GM21786 (cell line): Measurements from ENCODE around the gene ANXA8.
"Not testable (repeated sequence)": the region's sequence is repeated elsewhere in the genome, so short reads cannot be mapped to it uniquely, and the experiment has no call there.

ENCODE experiments used
- ATAC-seq: cut with Tn5 transposase; IDR thresholded peaks from one replicate; pipeline ENCODE4 v1.9.1; 2021; ENCODE audit not compliant: unreplicated experiment

Gene ANXA8, protein sequence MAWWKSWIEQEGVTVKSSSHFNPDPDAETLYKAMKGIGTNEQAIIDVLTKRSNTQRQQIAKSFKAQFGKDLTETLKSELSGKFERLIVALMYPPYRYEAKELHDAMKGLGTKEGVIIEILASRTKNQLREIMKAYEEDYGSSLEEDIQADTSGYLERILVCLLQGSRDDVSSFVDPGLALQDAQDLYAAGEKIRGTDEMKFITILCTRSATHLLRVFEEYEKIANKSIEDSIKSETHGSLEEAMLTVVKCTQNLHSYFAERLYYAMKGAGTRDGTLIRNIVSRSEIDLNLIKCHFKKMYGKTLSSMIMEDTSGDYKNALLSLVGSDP

DNA sequence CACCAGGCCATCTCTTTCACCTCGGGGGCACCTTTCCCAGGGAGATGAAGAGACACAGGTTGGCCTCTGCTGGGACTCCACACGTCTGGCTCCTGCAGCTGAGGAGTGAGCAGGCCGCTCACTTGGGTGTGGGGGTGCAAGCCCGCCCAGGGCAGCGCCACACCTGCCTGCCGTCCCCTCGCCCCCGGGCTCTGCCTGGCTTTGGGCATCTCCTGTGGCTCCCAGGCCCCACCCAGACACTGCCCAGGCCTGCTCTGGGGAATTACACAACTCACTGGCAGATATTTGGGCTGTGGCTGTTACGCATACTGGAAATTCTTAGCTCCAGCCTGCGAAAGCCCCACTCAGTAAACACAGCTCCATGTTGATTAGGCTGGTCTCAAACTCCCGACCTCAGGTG, at the start of gene ANXA8:
Gene ANXA8 (minus strand): TSS at position 193 of the 400 bp plus-strand sequence. CDS start 182 bp downstream, at position 11.
- ATAC-seq: not testable (repeated sequence)

DNA sequence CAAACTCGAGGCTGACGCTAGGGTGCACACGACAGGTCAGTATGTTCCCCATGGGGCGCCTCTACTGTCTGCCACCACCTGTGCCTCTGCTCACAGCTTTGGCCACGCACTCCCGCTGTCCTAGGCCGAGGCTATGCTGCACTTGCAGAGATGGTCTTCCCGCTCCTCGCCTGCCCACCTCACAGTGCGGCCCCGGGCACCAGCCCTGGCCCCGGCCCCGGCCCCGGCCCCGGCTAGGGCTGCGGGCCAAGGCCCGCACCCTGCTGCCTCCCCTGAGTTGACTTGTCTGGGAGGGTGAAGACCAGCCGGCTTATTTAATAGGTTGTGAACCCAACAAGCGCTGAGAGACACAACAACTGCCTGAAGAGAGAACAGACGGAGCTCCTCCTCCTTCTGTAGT, 39.6 kb upstream of the ANXA8 start, which contains the start of gene AGAP9:
Gene AGAP9 (minus strand): TSS at position 164 of the 400 bp plus-strand sequence. CDS start 112 bp downstream, at position 52.
- ATAC-seq: not testable (repeated sequence)

DNA sequence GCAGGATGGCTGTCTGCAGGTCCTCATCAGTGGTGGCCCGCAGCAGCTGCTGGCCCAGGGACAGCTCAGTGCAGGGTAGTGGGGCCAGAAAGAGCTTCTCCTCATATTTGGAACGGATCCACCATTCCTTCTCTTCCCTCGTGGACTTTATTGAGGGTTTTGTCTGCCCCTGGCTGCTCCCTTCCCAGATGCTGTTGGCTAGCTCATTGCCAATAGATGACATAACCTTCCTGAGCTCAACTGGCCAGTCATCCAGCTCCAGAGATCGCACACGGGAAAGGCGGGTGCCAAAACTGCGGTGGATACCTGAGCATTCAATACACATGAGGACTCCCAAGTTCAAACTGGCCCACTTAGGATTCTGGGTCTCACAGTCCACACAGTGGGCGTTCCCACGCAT, 18.4 kb upstream of the ANXA8 start:
- not testable (repeated sequence) for ATAC-seq

DNA sequence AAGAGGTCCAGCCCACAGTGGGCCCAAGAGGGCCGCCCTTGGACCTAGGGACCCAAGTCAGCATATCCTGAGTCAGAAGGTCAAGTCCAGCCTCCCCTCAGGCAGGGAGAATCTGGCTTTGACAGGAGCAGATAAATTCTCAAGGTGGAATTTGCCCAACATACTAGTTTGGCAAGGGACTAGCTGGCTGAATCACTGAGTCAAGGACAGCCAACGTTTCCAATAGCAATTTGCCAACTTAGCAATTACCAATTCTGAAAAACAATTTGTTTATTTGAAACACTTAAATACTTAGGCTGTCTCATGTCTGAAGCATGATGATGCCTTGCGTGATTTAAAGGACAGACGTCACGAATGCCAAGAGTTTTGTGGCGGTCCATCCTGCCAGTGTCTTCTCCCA, 10.3 kb upstream of the ANXA8 start:
- ATAC-seq: not testable (repeated sequence)

DNA sequence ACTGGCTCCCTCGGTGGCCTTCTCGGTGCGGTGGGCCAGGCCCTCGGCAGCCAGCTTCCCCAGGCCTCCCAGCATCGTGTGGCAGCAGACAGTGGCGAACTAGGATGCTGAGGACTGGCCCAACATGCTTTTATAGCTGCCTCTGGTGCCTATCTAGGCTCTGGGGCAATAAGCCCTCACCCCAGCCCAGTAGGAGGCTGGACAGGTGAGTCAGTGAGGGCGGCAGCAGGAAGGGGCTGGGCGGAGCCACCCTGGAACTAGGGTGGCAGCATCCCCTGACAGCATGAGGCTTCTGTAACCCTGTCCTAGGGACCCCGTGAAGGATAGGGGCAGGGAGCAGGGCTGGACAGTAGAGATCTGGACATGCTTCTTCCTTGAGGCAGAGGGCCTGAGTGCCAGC, 7.7 kb upstream of the ANXA8 start, which contains the start of gene FAM25G:
Gene FAM25G (minus strand): TSS at position 101 of the 400 bp plus-strand sequence. CDS start 26 bp downstream, at position 75.
- ATAC-seq: not testable (repeated sequence)

DNA sequence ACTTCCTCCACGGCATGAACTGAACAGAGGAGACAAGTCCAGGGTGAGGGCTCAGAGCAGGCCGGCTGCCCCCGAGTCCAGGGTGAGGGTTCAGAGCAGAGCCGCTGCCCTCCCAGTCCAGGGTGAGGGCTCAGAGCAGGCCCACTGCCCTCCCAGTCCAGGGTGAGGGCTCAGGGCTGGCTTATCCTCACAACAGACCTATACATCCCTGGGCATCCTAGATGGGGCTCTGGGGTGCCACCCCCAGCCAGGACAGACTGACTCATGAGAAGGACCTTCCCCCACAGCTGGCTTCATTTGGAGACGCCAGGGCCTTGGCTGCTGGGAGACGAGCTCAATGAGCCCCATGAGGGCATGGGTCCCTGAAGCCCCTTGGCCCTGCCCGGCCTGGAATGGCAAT, 5.7 kb upstream of the ANXA8 start:
- not testable (repeated sequence) for ATAC-seq

DNA sequence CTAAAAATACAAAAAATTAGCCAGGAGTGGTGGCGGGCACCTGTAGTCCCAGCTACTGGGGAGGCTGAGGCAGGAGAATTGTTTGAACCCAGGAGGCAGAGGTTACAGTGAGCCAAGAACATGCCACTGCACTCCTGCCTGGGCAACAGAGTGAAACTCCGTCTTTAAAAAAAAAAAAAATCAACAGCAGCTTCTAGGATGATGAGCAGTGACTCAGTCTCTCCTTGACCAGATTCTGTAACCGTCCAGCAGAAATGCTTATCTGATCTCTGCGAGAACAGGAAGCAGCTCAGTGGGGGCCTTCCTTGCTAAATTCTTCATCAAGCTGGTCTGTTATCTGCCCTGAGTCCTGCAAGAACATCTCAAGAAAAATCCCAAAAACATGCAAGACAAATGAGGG, 2.0 kb upstream of the ANXA8 start:
- ATAC-seq: not testable (repeated sequence)

DNA sequence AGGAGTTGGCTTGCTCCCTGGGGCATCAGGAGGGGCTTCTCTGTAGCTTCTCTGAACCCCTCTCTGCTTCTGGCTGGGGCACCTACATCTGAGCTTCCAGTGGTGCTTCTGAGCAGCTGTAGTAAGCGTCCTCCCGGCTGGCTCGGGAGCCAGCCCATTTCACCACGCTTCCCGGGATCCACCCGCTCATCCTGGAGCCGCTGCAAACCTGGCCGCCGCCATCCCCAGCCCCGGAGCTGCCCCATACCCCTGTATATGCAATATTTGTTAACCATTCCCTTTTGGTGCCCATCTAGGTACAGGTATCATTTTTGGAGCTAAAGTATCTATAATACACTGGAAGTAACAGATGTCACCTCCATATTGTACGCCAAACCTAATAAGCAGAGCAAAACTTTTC, 871 bp upstream of the ANXA8 start:
- not testable (repeated sequence) for ATAC-seq

DNA sequence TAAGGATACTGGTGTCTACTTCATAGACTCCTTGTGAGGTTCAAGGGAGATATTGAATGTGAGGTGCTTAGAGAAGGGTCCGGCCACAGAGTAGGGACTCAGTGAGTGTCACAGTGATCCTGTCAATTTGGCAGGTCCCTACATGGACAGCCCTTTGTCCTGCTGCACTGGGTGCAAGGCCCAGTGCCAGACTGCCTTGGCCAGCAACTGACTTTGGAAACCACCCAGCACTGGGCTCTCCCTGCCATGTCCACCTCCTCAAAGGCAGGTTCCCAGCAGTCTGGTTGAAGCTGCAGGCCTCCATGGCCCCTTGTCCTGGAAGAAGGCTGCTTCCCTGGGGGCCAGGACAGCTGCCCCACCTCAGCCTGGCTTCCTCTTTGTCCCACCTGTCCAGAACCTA, 1.5 kb downstream of the ANXA8 start:
- ATAC-seq: not testable (repeated sequence)

DNA sequence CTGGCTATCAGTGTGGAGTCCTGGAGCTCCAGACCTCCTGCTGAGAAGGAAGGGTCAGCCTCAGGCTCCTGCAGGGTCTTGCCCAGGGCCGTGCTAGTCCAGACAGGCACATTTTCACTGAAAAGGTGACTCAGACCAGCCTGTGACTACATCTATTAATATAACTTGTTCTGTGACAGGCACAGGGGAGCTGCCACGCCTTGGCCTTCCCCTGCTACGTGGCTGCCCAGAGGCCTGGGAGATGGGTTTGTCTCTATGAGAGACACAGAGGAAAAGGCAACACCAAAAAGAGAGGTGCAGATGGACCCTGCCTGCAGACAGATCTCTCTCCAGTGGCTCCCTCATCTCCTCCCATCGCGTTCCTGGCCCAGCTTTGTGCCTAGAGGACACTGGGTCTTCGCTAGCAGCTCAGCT, 2.1 kb downstream of the ANXA8 start:
- not testable (repeated sequence) for ATAC-seq

DNA sequence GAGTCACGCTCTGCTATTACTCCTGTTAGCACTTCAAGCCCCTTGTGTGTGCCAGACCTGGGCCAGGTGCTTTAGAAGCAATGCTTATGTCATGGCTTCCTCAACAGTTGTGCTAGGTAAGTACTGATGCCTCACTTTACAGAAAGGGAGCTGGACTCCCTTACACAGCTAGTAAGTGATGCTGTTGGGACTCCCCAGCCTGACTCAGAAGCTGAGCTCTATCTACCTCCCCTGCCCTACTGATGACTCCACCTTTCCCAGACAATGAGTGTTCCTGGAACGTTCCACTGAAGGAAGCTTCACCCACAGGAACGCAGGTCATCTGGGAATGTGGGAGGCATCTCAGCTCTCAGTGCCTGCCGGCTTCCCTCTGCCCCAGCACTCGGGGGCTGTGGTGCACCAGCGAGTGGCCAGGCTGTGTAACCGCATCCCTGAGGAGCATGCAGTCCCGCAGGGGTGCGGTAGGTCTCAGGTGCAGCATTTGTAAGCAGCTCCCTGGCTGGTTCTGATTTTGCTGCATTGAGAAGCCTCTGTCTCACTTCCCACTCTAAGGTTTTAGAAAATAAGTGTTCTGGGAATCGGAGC, 2.6 kb downstream of the ANXA8 start:
- ATAC-seq: not testable (repeated sequence)

DNA sequence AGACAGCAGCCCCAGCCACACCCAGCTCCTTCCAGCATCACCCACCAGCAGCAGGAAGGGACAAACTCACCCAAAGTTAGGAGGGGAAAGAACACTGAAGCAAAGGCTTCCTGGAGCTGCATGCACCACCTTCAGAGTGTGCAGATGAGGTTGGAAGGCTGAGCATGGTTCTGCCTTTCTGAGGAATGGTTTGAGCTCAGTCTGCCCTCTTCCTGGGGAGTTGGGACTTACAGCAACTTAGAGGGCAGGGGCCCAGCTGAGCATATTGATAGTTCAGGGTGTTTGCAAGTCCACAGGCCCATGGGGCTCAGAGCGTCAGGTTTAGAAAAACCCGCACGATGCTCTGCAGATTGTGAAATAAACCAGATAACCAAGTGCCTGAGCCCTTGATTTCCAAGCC, 3.8 kb downstream of the ANXA8 start:
- ATAC-seq: not testable (repeated sequence)

DNA sequence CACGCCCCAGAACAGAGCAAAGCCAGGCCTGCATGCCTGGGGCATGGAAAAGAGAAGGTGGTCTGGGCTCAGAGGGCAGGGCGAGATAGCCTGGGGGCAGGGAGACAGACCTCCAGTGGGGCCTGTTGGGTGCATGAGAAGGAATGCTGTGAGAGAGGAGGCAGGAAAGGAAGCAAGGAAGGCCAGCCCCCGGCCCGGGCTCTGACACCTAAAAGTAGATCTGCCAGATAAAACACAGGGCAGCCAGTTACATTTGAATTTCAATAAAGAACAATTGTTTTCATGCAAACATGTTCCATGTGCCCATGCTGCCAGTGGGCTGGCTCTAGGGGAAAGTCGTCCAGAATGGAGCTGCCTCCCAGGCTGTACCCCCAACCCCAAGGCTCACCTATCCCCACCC, 5.8 kb downstream of the ANXA8 start:
- not testable (repeated sequence) for ATAC-seq

DNA sequence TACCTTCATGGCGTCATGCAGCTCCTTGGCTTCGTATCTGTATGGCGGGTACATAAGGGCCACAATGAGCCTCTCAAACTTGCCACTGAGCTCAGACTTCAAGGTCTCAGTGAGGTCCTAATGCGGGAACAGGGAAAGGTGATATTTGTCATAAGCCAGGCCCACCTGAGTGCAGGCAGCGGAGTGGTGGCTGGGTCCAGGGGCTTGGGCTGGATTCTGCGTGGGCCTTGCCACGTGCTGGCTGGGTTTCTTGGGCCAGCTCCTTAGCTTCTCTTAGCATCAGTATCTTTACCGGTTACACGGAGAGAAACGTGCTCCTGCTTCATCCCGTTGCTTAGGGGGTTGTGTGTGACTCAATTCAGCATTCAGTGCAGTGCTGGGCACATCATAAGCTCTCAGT, 6.8 kb downstream of the ANXA8 start:
- not testable (repeated sequence) for ATAC-seq

DNA sequence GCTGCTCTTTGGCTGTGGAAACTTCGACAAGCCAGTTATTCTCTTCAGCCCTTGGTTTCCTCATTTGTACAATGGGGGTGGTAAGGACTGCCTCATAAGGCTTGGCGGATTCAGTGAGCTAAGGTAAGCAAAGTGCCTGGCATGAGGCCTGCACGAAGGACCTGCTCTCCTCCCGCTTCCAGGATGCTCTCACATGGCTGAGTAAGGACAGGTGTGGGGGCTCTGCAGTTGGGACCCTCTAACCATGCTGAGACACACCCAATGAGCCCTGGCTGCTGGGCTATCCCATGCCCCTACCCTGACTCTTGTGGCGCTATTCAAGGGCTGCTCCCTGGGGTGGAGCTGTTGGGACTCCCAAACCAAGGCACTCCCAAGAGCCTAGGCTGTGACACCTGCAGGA, 8.8 kb downstream of the ANXA8 start:
- ATAC-seq: not testable (repeated sequence)

DNA sequence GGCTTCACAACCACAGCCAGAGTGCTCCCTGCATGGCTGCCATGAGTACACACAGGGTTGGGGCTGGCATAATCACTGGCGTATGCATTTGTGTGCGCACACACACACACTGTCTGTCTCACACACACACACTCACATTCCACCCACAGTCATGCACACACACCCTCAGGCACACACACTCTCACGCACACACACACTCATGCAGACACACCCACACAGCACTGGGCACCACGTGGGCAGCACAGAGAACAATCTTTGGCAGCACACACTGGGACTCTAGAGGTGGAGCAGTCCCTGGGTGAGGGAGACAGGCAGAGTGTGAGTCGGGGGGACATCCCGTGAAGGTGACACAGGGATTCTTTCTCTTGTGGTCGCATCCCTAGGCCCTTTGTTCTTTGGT, 10.4 kb downstream of the ANXA8 start:
- not testable (repeated sequence) for ATAC-seq

DNA sequence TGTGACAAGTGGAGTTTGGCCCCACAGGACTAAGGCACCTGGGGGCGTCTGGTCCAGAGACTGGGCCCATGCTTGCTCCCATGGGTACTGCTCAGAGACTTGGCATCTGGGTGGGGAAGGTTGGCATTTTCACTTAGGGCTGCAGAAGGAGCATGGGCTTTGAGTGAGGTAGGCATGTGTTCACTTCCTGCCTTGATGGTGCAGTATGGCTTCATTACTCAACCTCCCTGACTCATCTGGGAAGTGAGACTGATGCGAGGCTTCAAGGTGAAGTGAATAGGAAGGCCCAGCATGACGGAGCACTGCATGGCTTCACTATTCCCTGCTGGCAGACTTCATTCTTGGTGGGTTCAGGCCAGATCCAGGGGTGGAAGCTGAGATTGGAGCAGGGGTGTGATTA, 11.3 kb downstream of the ANXA8 start:
- peak; percentile 79 for ATAC-seq

DNA sequence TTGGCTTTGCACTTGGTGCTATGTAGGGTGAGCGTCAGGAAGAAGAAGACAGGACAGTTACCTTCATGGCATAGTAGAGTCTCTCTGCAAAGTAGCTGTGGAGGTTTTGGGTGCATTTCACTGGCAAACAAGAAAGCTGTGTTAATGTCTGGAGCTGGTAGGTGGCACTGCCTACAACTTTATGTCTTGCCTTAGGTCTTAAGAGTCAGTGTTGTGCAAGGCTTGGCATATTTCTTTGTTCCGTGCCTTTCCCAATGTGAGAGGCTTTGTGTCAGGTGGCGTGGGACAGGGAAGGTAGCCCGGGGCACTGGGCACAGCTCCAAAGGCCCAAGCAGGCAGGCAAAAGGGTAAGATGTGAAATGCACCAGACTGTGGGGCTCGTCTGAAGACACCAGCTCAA, 11.8 kb downstream of the ANXA8 start:
- ATAC-seq: not testable (repeated sequence)

DNA sequence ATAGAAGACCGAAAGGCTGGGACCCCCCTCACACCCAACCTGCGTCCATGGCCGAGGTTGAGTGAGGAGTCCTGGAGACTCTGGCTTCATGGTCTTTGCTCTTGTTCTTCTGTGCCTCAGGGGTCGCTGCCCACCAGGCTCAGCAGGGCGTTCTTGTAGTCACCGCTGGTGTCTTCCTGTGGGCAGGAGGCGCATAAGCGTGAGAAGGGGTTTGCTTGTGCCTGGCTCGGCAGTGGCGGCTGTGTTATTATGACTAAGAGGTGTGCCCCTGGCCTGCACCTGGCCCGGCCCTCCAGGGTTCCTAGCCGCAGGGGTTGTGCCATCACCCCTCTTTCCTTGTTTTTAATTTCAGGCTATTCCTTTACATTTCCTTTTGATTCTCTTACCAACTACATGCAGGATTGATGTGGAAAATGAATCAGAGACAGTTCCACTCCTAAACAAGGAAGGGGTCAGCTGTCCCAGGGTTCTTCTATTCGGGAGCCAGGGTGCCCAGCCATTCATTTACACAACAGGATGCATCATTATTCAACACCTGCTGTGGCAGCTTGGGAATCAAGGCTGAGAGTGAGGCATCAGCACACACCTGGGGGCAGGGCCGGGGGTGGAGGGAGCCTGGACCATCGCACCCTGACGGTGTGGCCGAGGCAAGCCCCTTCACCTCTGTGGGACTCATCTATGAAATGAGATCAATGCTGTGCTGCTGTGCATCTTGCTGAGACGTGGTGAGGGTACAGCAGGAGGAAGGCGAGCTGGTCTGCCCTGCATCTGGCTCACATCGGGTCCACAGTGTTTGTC, 15.0 kb downstream of the ANXA8 start:
- not testable (repeated sequence) for ATAC-seq

DNA sequence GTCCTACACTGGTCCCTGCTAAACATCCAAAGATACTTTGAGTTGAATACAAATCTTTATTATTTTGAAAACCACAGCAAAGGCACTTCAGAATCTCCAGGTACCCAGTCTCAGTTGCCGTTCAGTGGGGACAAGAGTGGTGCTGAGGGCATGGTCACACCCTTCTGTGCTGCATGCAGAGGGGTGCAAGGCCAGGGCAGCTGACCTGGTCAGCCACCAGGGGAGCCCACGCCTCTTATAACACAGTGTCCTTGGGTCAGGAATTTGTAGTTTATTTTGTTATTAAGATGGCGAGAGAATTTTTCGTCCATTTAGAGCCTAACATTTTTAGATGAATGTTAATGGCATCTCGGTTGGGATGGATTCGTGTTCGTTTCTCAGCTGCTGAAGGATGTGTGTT, 16.0 kb downstream of the ANXA8 start:
- not testable (repeated sequence) for ATAC-seq

DNA sequence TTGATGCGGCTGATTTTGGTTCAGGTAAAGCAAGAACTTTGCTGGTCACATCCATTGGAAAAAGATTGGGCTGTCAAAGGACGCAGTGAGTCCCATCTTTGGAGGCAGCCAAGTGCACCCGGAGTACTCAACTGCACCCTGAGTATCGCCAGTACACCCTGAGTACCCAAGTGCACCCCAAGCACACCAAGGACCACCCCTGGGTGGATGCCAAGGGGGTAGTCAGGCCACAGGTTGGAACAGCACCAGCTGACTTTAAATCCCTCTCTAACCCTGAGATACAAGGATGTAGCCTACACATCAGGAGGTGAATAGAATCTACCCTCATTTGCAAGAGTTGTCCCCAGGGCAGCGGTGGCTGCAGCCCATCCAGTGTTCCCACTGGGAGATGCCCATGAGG, 16.5 kb downstream of the ANXA8 start:
- not testable (repeated sequence) for ATAC-seq
